Smooth muscle cell (in vitro differentiated cells): ENCODE results near the gene CCNE1. TPM values are rescaled to one million over a fixed set of nuclear protein-coding genes. Genes with fewer than 3 reads are reported as not detected.
"Not testable (repeated sequence)": the region's sequence is repeated elsewhere in the genome, so short reads cannot be mapped to it uniquely, and the experiment has no call there.

Source experiments
- DNase-seq: peaks from one replicate; lab custom pipeline; 2025; ENCODE audit not compliant: unreplicated experiment; lab: John Stamatoyannopoulos, UW
- H2AFZ ChIP-seq: fragments of 200-600 bp; sonication (generic); 2 replicates; pipeline ENCODE4 v1.6.0; 2016; ENCODE audit warnings: antibody characterized with exemption, low read depth, mild to moderate bottlenecking
- H3F3A ChIP-seq: fragments of 200-600 bp; sonication (generic); 2 replicates; pipeline ENCODE4 v1.6.0; 2017; ENCODE audit warnings: antibody characterized with exemption, low read depth
- H3K27ac ChIP-seq: fragments of 200-600 bp; sonication (generic); 2 replicates; pipeline ENCODE4 v1.5.1; 2016; ENCODE audit warnings: low read depth, mild to moderate bottlenecking
- H3K27me3 ChIP-seq: fragments of 200-600 bp; sonication (generic); 2 replicates; pipeline ENCODE4 v1.6.1; 2016; ENCODE audit warnings: low read depth, mild to moderate bottlenecking
- H3K36me3 ChIP-seq: fragments of 200-600 bp; sonication (generic); 2 replicates; pipeline ENCODE4 v1.5.1; 2016; ENCODE audit warnings: low read depth
- H3K4me1 ChIP-seq: fragments of 200-600 bp; sonication (generic); 2 replicates; pipeline ENCODE4 v1.5.1; 2016; ENCODE audit warnings: low read depth
- H3K4me2 ChIP-seq: fragments of 200-600 bp; sonication (generic); 2 replicates; pipeline ENCODE4 v1.6.0; 2016; ENCODE audit warnings: mild to moderate bottlenecking
- H3K4me3 ChIP-seq: fragments of 200-600 bp; sonication (generic); 2 replicates; pipeline ENCODE4 v1.5.1; 2016; ENCODE audit warnings: mild to moderate bottlenecking
- H3K79me2 ChIP-seq: fragments of 200-600 bp; sonication (generic); 2 replicates; pipeline ENCODE4 v1.6.0; 2016; ENCODE audit warnings: low read depth, mild to moderate bottlenecking
- H3K9ac ChIP-seq: fragments of 200-600 bp; sonication (generic); 2 replicates; pipeline ENCODE4 v1.6.0; 2016; ENCODE audit warnings: low read depth
- H3K9me3 ChIP-seq: fragments of 200-600 bp; sonication (generic); replicated peaks from 2 replicates; pipeline ENCODE4 v1.5.1; 2016; ENCODE audit warnings: low read depth
- H4K20me1 ChIP-seq: fragments of 200-600 bp; sonication (generic); 2 replicates; pipeline ENCODE4 v1.6.0; 2016; ENCODE audit warnings: low read depth
- WGBS: methylation state at CpG from one replicate; pipeline ENCODE4 v1.1.7; 2016; ENCODE audit warnings: low lambda C conversion rate; 5-methylcytosine and 5-hydroxymethylcytosine counted together
- polyA plus RNA-seq: library from polyadenylated mRNA; unstranded; fragments of >200 nt; fragmentation: Nextera tagmentation; extraction: Ambion mirVana; gene quantifications from 2 replicates; pipeline ENCODE4 v1.2.1, GENCODE V29; 2016
- total RNA-seq: library from RNA; depleted of rRNA; stranded (reverse); fragments of >200 nt; gene quantifications from 2 replicates; pipeline ENCODE4 v1.2.3, GENCODE V29; 2014
- TF ChIP-seq, protein P1 (sequence below): fragments of 200-600 bp; sonication (generic); IDR thresholded peaks from 2 replicates; pipeline ENCODE4 v1.5.1; 2017; ENCODE audit warnings: borderline replicate concordance, mild to moderate bottlenecking, antibody characterized with exemption; ENCODE audit not compliant: insufficient read depth, poor library complexity, severe bottlenecking

CCNE1 gene
- total and polyA plus RNA-seq, 2 experiments from 2014 or later: 17.7 to 34.4 TPM

- WGBS: 90% methylated on average over 9 of the region's 9 CpGs
Measured at GRCh38 chr19:29796173-29796573, 15.6 kb upstream of the CCNE1 start.

GRCh38 chr19:29798774-29799497, 12.9 kb upstream of the CCNE1 start:
- Histone ChIP-seq H3K79me2 (no peaks in the 10 kb centered on the region), H3K27me3 (no peaks in the 10 kb centered on the region), H3K4me3 (no peak overlapping the region), H3F3A (no peaks in the 10 kb centered on the region), H2AFZ (no peak overlapping the region), H4K20me1 (no peaks in the 10 kb centered on the region), H3K36me3 (no peaks in the 10 kb centered on the region), H3K9me3 (no peaks in the 10 kb centered on the region), H3K4me1 (no peaks in the 10 kb centered on the region), H3K27ac (no peak overlapping the region), H3K9ac (no peak overlapping the region), H3K4me2 (no peak overlapping the region)
- TF ChIP-seq, protein P1, sequence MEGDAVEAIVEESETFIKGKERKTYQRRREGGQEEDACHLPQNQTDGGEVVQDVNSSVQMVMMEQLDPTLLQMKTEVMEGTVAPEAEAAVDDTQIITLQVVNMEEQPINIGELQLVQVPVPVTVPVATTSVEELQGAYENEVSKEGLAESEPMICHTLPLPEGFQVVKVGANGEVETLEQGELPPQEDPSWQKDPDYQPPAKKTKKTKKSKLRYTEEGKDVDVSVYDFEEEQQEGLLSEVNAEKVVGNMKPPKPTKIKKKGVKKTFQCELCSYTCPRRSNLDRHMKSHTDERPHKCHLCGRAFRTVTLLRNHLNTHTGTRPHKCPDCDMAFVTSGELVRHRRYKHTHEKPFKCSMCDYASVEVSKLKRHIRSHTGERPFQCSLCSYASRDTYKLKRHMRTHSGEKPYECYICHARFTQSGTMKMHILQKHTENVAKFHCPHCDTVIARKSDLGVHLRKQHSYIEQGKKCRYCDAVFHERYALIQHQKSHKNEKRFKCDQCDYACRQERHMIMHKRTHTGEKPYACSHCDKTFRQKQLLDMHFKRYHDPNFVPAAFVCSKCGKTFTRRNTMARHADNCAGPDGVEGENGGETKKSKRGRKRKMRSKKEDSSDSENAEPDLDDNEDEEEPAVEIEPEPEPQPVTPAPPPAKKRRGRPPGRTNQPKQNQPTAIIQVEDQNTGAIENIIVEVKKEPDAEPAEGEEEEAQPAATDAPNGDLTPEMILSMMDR: no peak
- WGBS: 78% methylated on average over 9 of the region's 9 CpGs
- no peak for DNase-seq

More at GRCh38 chr19:29796173-29796573, 15.6 kb upstream of the CCNE1 start:
- no peaks in the 10 kb centered on the region for H3F3A ChIP-seq
- H3K27ac ChIP-seq: no peak overlapping the region
- no peaks in the 10 kb centered on the region for H3K4me1 ChIP-seq
- no peaks in the 10 kb centered on the region for H3K36me3 ChIP-seq
- no peaks in the 10 kb centered on the region for H4K20me1 ChIP-seq
- TF ChIP-seq, protein P1: no peak
- H3K27me3 ChIP-seq: no peaks in the 10 kb centered on the region
- H3K4me3 ChIP-seq: no peak overlapping the region
- no peak for DNase-seq
- no peaks in the 10 kb centered on the region for H3K79me2 ChIP-seq
- H2AFZ ChIP-seq: no peak overlapping the region
- no peak overlapping the region for H3K4me2 ChIP-seq
- no peaks in the 10 kb centered on the region for H3K9me3 ChIP-seq
- H3K9ac ChIP-seq: no peak overlapping the region

DNA sequence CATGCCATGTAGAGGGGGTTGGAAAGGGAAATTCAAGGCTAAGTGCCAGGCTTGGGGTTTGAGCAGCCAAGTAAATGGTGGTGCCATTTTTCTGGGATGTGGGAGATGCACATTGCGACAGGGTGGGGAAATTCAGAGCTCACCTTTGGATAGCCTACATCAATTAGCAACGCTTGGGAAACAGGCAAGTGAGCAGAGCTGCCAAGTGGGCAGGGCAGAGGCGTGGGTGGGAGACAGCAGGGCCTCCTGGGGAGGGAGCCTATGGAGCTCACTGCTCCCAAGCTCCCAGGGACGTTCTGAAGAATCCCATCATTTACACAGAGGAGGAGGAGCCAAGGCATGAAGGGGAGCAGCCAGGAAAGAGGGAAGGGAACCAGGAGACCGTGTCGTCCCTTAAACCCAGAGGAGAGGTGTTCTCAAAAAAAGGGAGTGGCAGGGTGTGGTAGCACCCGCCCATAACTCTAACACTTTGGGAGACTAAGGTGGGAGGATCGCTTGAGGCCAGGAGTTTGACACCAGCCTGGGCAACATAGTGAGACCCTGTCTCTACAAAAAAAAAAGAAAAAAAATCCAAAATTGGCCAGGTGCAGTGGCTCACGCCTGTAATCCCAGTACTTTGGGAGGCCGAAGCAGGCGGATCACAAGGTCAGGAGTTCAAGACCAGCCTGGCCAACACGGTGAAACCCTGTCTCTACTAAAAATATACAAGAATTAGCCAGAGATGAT, 11.5 kb upstream of the CCNE1 start:
- no peak for DNase-seq
- Histone ChIP-seq H3K4me1 (no peaks in the 10 kb centered on the region), H2AFZ (no peak overlapping the region), H3K36me3 (no peaks in the 10 kb centered on the region), H3K4me2 (no peak overlapping the region), H3K27me3 (no peaks in the 10 kb centered on the region), H3F3A (no peaks in the 10 kb centered on the region), H3K9ac (no peak overlapping the region), H3K9me3 (no peaks in the 10 kb centered on the region), H3K4me3 (no peak overlapping the region), H4K20me1 (no peaks in the 10 kb centered on the region), H3K27ac (no peak overlapping the region), H3K79me2 (no peaks in the 10 kb centered on the region)
- 91% methylated on average over 12 of the region's 12 CpGs for WGBS
- TF ChIP-seq, protein P1: no peak

- not testable (repeated sequence) for H3K4me3 ChIP-seq, H3K4me2 ChIP-seq, DNase-seq, H3K4me1 ChIP-seq, H3K27ac ChIP-seq, H3F3A ChIP-seq, H3K9ac ChIP-seq, H2AFZ ChIP-seq, H3K27me3 ChIP-seq, H3K36me3 ChIP-seq, H4K20me1 ChIP-seq, H3K79me2 ChIP-seq, H3K9me3 ChIP-seq
- WGBS: 91% methylated on average over 13 of the region's 13 CpGs
Measured at GRCh38 chr19:29803951-29804350, 7.8 kb upstream of the CCNE1 start.
